NOMO-1 treated with DMSO at 0.1 percent for 48 hours (cell line): Measurements from ENCODE around the gene FURIN.
"Not testable (repeated sequence)": the region's sequence is repeated elsewhere in the genome, so short reads cannot be mapped to it uniquely, and the experiment has no call there.

ENCODE experiments used
- DNase-seq: peaks from one replicate; lab custom pipeline; 2025; ENCODE audit not compliant: unreplicated experiment; lab: John Stamatoyannopoulos, UW

The FURIN gene

GRCh38 chr15:90869601-90870353 lies 1.4 kb downstream of the FURIN start:
- peak; percentile 40 for DNase-seq

DNA sequence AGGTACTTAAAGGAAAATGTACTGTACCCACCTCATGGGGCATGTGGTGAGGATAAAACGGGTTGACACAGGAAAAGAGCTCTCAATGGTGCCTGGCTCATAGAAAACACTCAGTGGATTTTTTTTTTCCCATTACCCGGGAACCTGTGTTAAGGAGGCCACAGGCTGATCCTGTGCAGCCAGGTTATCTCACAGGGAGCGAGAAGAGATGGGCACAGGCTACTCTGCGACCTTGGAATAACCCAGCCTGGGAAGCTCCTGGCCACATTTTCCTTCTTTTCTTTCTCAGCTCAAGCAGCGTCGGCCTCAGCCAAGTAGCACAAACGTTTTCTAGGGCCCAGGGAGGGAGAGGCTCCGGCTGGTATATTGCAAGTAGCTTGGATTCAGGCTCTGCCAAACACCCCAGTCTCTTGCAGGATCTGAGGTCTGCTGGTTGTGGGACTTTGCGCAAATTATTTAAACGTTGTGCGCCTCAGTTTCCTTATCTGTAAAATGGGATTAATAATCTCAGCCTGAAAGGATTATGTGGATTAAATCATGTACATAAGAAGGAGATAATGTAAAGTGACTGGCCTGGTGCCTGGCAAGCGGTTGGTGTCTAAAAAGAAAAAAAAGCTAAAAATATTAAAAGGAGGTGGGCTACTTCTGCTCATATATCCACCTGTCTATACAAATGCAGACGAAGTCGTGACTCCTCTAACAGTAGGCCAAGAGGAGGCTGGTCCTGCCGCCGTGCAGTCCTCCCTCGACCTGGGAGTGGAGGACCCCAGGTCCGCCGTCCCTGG lies 2.2 kb downstream of the FURIN start:
- DNase-seq = no peak

DNA sequence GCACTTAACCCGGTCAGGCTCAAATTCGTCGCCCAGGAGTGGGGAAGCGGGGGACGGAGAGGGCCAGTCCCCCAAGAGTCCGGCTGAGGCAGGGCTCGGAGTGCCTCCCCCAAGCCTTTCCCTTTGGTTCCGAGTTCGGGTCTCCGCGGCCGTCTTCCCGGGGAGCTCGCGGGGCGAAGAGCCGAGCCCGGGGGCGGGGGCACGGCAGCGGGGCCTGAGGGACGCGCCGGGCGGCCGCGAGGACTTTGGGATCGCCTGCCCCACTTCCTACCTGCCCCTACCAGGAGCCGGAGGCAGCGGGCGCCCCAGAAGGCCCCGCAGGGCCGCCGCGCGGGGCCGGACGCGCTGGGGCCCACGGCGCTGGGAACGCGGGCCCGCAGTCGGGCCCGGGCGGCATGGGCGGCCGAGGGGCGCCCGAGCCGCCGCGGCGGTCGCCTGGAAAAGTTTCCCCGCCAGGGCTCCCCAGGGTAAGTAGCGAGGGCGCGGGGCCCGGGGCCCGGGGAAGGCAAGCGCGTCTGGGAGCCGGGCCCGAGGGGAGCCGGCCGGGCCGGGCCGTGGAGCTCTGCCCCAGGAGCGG lies 2.8 kb downstream of the FURIN start:
- no peak for DNase-seq

- no peak for DNase-seq
These were observed 3.5 kb downstream of the FURIN start for GRCh38 chr15:90871716-90872485.

- DNase-seq = peak; percentile 23
These were observed 4.2 kb downstream of the FURIN start for GRCh38 chr15:90872486-90873184.

DNA sequence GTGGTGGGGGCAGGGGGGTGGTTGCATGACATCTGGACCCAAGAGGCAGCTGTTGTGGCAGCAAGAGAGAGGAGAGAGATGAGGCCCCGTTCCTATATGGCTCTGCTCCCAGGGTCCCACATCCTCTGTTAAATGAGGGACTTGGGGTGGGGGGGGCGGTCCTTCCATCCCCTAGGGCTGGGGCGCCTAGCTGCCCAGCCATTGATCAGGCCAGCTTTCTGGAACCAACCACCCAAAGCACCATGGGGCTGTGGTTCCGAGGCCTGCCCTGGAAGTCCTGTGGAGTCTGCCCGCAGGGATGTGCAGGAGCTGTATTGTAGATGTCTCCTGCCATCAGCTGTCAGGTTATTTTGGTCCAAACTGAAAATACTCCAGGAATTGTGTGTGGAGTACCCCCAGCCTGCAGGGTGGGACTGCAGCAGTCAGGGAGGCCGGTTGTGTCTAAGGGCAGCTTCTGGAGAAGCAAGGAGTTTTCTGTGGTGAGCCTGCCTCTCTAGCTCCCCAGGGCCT lies 5.2 kb downstream of the FURIN start:
- DNase-seq = no peak

DNA sequence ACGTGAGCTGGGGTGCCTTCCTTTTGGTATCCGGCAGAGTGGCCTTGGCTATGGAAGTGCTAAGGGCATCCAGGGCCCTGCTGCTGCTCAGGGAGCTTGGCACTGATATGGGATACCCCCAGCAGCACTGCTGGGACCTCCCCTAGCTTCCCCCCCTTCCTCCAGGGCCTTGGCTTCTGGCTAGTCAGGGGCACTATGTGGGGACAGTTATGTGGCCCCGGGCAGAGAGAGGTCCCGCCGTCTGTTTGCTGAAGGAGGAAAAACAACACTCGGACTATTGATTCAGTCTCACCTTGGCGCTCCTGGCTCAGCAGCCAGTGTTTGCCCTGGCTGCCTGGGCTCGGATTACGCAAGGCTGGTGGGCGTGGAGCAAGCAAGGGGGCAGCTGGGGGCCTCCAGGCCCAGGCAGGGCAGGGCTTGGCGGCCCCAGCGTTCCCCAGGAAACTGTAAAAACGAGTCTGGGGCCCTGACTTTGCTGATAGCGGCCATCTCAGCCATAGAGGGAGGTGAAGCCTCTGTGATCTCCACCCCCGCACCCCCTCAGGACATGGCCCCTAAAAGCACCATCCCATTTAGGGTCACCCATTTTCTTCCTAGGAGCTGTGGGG lies 5.7 kb downstream of the FURIN start:
- DNase-seq = no peak

DNA sequence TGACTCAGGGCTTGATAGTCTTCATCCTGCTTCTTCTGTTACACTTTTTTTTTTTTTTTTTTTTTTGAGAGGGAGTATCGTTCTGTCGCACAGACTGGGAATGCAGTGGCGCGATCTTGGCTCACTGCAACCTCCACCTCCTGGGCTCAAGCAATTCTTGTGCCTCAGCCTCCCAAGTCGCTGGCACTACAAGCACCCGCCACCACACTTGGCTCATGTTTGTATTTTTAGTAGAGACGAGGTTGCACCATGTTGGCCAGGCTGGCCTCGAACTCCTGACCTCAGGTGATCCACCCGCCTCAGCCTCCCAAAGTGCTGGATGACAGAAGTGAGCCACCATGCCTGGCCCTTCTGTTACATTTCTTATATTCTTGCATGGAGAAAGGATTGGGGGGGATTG lies 6.6 kb downstream of the FURIN start:
- not testable (repeated sequence) for DNase-seq

DNA sequence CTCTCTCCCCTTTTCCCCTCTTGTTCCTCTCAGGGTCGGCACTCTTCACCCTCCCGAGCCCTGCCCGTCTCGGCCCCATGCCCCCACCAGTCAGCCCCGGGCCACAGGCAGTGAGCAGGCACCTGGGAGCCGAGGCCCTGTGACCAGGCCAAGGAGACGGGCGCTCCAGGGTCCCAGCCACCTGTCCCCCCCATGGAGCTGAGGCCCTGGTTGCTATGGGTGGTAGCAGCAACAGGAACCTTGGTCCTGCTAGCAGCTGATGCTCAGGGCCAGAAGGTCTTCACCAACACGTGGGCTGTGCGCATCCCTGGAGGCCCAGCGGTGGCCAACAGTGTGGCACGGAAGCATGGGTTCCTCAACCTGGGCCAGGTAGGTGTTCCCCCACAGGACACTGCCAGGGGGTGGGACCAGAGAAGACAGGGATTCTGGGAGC lies 7.2 kb downstream of the FURIN start:
- no peak for DNase-seq

DNA sequence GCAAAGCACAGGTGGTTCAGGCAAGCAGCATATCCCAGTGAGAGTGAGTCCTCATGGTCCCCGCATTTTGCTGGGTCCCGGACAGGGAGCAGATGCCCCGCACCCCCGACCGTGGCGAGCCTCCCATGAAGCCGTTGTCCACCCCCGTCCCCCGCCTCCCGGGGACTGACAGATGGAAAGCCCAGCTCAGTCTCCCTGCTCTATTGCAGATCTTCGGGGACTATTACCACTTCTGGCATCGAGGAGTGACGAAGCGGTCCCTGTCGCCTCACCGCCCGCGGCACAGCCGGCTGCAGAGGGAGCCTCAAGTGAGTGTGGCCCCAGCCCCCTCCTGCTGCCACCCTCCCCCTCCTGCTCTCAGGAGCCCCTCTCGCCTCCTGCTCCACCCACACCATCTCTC lies 7.7 kb downstream of the FURIN start:
- DNase-seq = no peak

GRCh38 chr15:90876512-90877170 lies 8.3 kb downstream of the FURIN start:
- no peak for DNase-seq

DNA sequence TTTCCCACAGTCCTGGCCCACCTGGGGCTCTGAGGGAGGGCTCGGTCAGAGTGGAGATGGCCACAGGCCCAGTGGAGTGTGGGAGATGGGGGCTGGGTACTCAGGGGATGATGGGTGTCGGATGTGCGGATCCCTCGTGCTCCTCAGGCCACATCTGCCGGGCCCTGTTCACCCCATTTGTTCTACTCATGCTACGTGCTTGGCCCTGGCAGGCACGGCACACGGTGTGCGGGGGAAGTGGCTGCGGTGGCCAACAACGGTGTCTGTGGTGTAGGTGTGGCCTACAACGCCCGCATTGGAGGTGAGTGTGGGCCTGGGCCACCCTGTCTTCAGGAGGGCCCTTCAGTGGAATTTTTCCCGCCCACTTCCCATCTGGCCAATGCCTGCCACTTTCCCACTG lies 8.9 kb downstream of the FURIN start:
- no peak for DNase-seq

- no peak for DNase-seq
These were observed 9.6 kb downstream of the FURIN start for GRCh38 chr15:90877996-90878395.

DNA sequence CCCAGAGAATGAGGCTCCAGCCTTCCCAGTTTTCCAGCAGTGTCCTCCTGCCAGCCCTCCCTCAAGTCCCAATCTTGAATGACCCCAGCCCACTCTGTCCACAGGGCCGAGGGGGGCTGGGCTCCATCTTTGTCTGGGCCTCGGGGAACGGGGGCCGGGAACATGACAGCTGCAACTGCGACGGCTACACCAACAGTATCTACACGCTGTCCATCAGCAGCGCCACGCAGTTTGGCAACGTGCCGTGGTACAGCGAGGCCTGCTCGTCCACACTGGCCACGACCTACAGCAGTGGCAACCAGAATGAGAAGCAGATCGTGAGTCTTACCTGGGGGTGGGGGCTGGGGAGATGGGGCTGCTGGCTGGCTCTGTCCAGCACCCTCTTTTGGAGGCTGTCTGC lies 10.3 kb downstream of the FURIN start:
- no peak for DNase-seq

DNA sequence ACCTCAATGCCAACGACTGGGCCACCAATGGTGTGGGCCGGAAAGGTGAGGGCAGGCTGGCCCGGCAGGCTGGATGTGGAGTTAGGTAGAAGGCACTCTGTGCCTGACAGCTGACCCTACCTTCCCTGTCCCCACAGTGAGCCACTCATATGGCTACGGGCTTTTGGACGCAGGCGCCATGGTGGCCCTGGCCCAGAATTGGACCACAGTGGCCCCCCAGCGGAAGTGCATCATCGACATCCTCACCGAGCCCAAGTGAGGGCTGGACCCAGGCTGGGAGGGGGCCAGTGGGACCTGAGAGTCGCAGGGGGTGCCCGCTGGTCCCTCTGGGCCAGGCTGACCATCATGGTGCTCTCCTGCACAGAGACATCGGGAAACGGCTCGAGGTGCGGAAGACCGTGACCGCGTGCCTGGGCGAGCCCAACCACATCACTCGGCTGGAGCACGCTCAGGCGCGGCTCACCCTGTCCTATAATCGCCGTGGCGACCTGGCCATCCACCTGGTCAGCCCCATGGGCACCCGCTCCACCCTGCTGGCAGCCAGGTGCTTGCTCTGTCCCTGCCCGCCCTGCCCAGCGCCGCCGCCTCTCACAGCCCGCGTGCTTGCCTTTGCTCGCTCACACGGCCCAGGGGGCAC lies 11.5 kb downstream of the FURIN start:
- DNase-seq = no peak

DNA sequence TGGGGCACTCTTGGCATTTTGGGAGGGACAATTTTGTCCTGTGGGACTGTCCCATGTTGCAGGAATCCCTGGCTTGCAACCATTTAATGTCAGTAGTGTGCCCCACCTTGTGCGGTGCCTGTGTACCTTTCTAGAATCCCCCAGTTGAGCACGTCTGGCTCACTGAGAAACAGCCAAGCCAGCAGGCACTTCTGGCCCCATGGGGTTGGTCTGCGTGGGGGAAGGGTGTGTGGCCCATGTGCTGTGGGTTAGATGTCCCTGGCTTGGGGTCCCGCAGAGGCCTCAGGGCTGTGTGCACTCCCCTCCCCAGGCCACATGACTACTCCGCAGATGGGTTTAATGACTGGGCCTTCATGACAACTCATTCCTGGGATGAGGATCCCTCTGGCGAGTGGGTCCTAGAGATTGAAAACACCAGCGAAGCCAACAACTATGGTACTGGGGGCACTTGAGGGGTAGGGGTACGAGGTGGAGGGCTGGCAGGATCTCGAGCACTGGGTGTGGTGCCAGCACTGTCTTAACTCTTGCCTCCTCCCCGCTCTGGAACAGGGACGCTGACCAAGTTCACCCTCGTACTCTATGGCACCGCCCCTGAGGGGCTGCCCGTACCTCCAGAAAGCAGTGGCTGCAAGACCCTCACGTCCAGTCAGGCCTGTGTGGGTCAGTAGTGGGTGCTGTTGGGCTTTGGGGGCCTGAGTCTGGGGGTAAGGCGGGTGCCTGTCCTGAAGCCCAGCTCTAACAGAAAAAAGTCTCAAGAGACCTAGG lies 12.2 kb downstream of the FURIN start:
- DNase-seq = no peak

GRCh38 chr15:90881181-90881977 lies 13.0 kb downstream of the FURIN start:
- DNase-seq = no peak
